ENCODE results near the gene BRK1.
A peak's percentile ranks its signal among the peaks of the same experiment; 100 is the strongest.

The BRK1 gene

DNA sequence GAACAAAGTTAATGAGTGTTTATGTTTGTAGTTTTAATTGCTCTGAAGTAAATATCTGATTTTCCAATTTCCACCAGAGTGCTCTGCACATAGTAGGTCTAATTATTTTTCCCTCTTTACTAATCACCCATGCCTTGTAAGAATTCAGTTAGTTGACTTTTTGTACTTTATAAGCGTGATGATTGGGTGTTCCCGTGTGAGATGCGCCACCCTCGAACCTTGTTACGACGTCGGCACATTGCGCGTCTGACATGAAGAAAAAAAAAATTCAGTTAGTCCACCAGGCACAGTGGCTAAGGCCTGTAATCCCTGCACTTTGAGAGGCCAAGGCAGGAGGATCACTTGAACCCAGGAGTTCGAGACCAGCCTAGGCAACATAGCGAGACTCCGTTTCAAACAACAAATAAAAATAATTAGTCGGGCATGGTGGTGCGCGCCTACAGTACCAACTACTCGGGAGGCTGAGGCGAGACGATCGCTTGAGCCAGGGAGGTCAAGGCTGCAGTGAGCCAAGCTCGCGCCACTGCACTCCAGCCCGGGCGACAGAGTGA is 25.6 kb downstream of the BRK1 start (continued):
- TF ChIP-seq, protein P1, sequence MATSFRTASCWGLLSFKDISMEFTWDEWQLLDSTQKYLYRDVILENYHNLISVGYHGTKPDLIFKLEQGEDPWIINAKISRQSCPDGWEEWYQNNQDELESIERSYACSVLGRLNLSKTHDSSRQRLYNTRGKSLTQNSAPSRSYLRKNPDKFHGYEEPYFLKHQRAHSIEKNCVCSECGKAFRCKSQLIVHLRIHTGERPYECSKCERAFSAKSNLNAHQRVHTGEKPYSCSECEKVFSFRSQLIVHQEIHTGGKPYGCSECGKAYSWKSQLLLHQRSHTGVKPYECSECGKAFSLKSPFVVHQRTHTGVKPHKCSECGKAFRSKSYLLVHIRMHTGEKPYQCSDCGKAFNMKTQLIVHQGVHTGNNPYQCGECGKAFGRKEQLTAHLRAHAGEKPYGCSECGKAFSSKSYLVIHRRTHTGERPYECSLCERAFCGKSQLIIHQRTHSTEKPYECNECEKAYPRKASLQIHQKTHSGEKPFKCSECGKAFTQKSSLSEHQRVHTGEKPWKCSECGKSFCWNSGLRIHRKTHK (tag by site-specific recombination; IDR thresholded peaks at IDR 0.05), result no peak
- TF ChIP-seq, protein P2, sequence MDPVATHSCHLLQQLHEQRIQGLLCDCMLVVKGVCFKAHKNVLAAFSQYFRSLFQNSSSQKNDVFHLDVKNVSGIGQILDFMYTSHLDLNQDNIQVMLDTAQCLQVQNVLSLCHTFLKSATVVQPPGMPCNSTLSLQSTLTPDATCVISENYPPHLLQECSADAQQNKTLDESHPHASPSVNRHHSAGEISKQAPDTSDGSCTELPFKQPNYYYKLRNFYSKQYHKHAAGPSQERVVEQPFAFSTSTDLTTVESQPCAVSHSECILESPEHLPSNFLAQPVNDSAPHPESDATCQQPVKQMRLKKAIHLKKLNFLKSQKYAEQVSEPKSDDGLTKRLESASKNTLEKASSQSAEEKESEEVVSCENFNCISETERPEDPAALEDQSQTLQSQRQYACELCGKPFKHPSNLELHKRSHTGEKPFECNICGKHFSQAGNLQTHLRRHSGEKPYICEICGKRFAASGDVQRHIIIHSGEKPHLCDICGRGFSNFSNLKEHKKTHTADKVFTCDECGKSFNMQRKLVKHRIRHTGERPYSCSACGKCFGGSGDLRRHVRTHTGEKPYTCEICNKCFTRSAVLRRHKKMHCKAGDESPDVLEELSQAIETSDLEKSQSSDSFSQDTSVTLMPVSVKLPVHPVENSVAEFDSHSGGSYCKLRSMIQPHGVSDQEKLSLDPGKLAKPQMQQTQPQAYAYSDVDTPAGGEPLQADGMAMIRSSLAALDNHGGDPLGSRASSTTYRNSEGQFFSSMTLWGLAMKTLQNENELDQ (tag by site-specific recombination; IDR thresholded peaks at IDR 0.05; ENCODE audit: low read depth), result no peak
- TF ChIP-seq BCL11B (tag by site-specific recombination; IDR thresholded peaks at IDR 0.05; ENCODE audit: low read depth), result no peak
- no peak for TF ChIP-seq TCF7L2 (IDR thresholded peaks at IDR 0.05; ENCODE audit: borderline replicate concordance, low read depth, low read length)
- TF ChIP-seq ZNF302 (tag by site-specific recombination; IDR thresholded peaks at IDR 0.05; ENCODE audit: low read depth), result no peak
- no peak for TF ChIP-seq ZNF629 (tag by site-specific recombination; IDR thresholded peaks at IDR 0.05)
- TF ChIP-seq ZNF324 (tag by site-specific recombination; IDR thresholded peaks at IDR 0.05), result no peak
- TF ChIP-seq ZNF23 (tag by site-specific recombination; IDR thresholded peaks at IDR 0.05; ENCODE audit: borderline replicate concordance), result no peak
- peak; percentile 59; the same call in 1 of the 2 replicates for TF ChIP-seq ZSCAN30 (tag by site-specific recombination; IDR thresholded peaks at IDR 0.05)
- TF ChIP-seq ZNF677 (tag by site-specific recombination; IDR thresholded peaks at IDR 0.05), result no peak
- TF ChIP-seq, protein P3, sequence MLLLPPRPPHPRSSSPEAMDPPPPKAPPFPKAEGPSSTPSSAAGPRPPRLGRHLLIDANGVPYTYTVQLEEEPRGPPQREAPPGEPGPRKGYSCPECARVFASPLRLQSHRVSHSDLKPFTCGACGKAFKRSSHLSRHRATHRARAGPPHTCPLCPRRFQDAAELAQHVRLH (tag by site-specific recombination; IDR thresholded peaks at IDR 0.05), result 0 out of 2 replicates have a peak, but pooled peaks have one; percentile 22

DNA sequence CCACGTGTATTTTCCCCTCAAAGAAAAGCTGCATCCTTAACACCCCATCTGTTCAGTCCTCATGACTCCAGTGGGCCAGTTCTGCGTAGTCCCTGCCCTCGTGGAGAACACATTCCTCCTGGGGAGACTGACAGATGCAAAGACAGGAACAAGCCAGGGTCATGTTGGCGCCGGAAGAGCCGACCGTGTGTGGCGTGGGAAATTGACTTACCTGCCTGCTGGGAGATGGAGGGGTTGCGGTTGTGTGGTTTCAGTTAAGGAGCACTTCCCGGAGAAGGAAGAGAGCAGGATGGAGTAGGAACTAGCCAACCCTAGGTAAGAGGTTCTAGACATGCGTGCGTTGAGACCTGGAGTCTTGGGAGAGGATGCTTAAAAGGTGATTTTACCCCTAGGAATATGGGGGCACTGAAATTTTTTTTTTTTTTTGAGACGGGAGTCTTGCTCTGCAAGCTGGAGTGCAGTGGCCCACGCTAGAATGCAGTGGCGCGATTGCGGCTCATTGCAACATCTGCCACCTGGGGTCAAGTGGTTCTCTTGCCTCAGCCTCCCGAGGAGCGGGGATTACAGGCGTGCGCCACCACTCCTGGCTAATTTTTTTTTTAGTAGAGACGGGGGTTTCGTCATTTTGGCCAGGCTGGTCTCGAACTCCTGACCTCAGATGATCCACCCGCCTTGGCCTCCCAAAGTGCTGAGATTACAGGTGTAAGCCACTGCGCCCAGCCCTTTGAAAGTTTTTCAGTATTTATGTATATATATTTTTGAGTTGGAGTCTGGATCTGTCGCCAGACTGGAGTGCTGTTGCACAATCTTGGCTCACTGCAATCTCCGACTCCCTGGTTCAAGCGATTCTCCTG is 27.5 kb downstream of the BRK1 start:
- H3K4me1 ChIP-seq (ENCODE audit: control insufficient read depth, insufficient read depth, low read length), result no peaks in the 10 kb centered on the region
- peaks cover 22 to 42% of the 10 kb centered on the region in 2 experiments; a peak in 2 of 3 replicates for H3K36me3 ChIP-seq (ENCODE audit: control insufficient read depth in 2 of 2, insufficient read depth in 1 of 2, low read length in 2 of 2)
- ChIA-PET POLR2A (interaction anchor here (1.5 kb wide), 1 partner anchor 178 kb away, joined by 5 read pairs; the partner anchor contains the start of gene SEC13), CTCF (interaction anchor here (0.7 kb wide), 1 partner anchor 195 kb away, joined by 3 read pairs; no protein-coding TSS in a partner anchor)
- no peaks in the 10 kb centered on the region for H3K9me3 ChIP-seq (ENCODE audit: control insufficient read depth, insufficient read depth, low read depth, low read length)
- H3K27ac ChIP-seq (ENCODE audit: extremely low read depth, low read depth, low read length), result peak overlapping the region; percentile 28; the same call in 1 of the 2 replicates
- peak overlapping the region; percentile 73 for H3K4me3 ChIP-seq (ENCODE audit: low read depth, low read length)
- TF ChIP-seq ZNF473 (tag by site-specific recombination; IDR thresholded peaks at IDR 0.05) (no peak), ZNF341 (tag by site-specific recombination; IDR thresholded peaks at IDR 0.05; ENCODE audit: low read depth) (0 out of 2 replicates have a peak, but pooled peaks have one; percentile 35), ZNF366 (tag by site-specific recombination; conservative IDR thresholded peaks at IDR 0.05) (peak; percentile 25; the same call in 1 of the 2 replicates), ZNF324 (tag by site-specific recombination; IDR thresholded peaks at IDR 0.05) (peak; percentile 67; the same call in 1 of the 2 replicates), ZNF133 (tag by site-specific recombination; IDR thresholded peaks at IDR 0.05) (no peak), OSR2 (tag by site-specific recombination; IDR thresholded peaks at IDR 0.05) (peak; percentile 63; the same call in 1 of the 2 replicates), GFI1B (tag by site-specific recombination; IDR thresholded peaks at IDR 0.05) (0 out of 2 replicates have a peak, but pooled peaks have one; percentile 6), ZBTB21 (tag by site-specific recombination; IDR thresholded peaks at IDR 0.05) (0 out of 2 replicates have a peak, but pooled peaks have one; percentile 18), ZNF416 (tag by site-specific recombination; IDR thresholded peaks at IDR 0.05) (no peak), ZSCAN23 (tag by site-specific recombination; IDR thresholded peaks at IDR 0.05) (peak; percentile 51; the same call in 1 of the 2 replicates), ZEB2 (tag by site-specific recombination; IDR thresholded peaks at IDR 0.05) (peak; percentile 59), ZNF707 (tag by site-specific recombination; IDR thresholded peaks at IDR 0.05) (0 out of 2 replicates have a peak, but pooled peaks have one; percentile 29)
- TF ChIP-seq, protein P3 (tag by site-specific recombination; IDR thresholded peaks at IDR 0.05), result peak; percentile 67; the same call in 1 of the 2 replicates
- TF ChIP-seq, protein P4, sequence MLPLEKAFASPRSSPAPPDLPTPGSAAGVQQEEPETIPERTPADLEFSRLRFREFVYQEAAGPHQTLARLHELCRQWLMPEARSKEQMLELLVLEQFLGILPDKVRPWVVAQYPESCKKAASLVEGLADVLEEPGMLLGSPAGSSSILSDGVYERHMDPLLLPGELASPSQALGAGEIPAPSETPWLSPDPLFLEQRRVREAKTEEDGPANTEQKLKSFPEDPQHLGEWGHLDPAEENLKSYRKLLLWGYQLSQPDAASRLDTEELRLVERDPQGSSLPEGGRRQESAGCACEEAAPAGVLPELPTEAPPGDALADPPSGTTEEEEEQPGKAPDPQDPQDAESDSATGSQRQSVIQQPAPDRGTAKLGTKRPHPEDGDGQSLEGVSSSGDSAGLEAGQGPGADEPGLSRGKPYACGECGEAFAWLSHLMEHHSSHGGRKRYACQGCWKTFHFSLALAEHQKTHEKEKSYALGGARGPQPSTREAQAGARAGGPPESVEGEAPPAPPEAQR (tag by site-specific recombination; IDR thresholded peaks at IDR 0.05), result no peak
- TF ChIP-seq, protein P5, sequence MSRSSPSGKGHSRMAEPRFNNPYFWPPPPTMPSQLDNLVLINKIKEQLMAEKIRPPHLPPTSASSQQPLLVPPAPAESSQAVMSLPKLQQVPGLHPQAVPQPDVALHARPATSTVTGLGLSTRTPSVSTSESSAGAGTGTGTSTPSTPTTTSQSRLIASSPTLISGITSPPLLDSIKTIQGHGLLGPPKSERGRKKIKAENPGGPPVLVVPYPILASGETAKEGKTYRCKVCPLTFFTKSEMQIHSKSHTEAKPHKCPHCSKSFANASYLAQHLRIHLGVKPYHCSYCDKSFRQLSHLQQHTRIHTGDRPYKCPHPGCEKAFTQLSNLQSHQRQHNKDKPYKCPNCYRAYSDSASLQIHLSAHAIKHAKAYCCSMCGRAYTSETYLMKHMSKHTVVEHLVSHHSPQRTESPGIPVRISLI (tag by site-specific recombination; IDR thresholded peaks at IDR 0.05), result peak; percentile 67; the same call in 1 of the 2 replicates
- TF ChIP-seq, protein P6, sequence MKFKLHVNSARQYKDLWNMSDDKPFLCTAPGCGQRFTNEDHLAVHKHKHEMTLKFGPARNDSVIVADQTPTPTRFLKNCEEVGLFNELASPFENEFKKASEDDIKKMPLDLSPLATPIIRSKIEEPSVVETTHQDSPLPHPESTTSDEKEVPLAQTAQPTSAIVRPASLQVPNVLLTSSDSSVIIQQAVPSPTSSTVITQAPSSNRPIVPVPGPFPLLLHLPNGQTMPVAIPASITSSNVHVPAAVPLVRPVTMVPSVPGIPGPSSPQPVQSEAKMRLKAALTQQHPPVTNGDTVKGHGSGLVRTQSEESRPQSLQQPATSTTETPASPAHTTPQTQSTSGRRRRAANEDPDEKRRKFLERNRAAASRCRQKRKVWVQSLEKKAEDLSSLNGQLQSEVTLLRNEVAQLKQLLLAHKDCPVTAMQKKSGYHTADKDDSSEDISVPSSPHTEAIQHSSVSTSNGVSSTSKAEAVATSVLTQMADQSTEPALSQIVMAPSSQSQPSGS (tag by site-specific recombination; IDR thresholded peaks at IDR 0.05; ENCODE audit: low read depth), result peak; percentile 19; the same call in 1 of the 2 replicates

Data from HEK293 (cell line).